Measurements from ENCODE around the gene MAP3K8. TPM values are rescaled to one million over a fixed set of nuclear protein-coding genes. Genes with fewer than 3 reads are reported as not detected.

The MAP3K8 gene
- total and polyA plus RNA-seq, 8 donors = 8.2 to 57.3 (median 12.4) TPM

- Histone ChIP-seq H3K4me1 (peaks cover 18 to 74% of the 10 kb centered on the region in 2 donors), H3K4me3 (no peak overlapping the region), H3K27ac (peak overlapping the region in 1 of 2 donors; percentile 79), H3K36me3 (peaks cover 0 to 80% of the 10 kb centered on the region in 2 donors), H3K9me3 (no peaks in the 10 kb centered on the region), H3K27me3 (no peaks in the 10 kb centered on the region)
- peak; percentile 40 for ATAC-seq
- DNase-seq = peak in 1 of 4 donors; percentile 65
- intact Hi-C loops (cut with DNase I) = no loop called here
- TF ChIP-seq CTCF (IDR thresholded peaks at IDR 0.05) = no peak
Measured at GRCh38 chr10:30459283-30459682, 25.3 kb downstream of the MAP3K8 start.

GRCh38 chr10:30460121-30460520 is 26.1 kb downstream of the MAP3K8 start:
- Histone ChIP-seq H3K27me3 (no peaks in the 10 kb centered on the region), H3K27ac (peak overlapping the region in 1 of 2 donors; percentile 79), H3K4me1 (peaks cover 15 to 65% of the 10 kb centered on the region in 2 donors), H3K9me3 (no peaks in the 10 kb centered on the region), H3K4me3 (no peak overlapping the region), H3K36me3 (peaks cover 0 to 73% of the 10 kb centered on the region in 2 donors)
- intact Hi-C loops (cut with DNase I) = no loop called here
- DNase-seq (no peak), ATAC-seq (no peak)
- TF ChIP-seq CTCF (IDR thresholded peaks at IDR 0.05) = no peak

GRCh38 chr10:30462513-30462912 is 28.5 kb downstream of the MAP3K8 start:
- ATAC-seq = no peak
- H3K9me3 ChIP-seq = no peaks in the 10 kb centered on the region
- no peak for TF ChIP-seq CTCF (IDR thresholded peaks at IDR 0.05)
- intact Hi-C loops (cut with DNase I) = no loop called here
- H3K27me3 ChIP-seq = no peaks in the 10 kb centered on the region
- no peak for DNase-seq
- H3K36me3 ChIP-seq = peaks cover 0 to 54% of the 10 kb centered on the region in 2 donors
- peak overlapping the region in 1 of 2 donors; percentile 61 for H3K27ac ChIP-seq
- H3K4me1 ChIP-seq = peaks cover 0 to 45% of the 10 kb centered on the region in 2 donors
- no peak overlapping the region for H3K4me3 ChIP-seq

- H3K4me1 ChIP-seq = peaks cover 5 to 41% of the 10 kb centered on the region in 2 donors
- DNase-seq (no peak), ATAC-seq (peak; percentile 47)
- H3K4me3 ChIP-seq = no peak overlapping the region
- intact Hi-C loops (cut with DNase I) = no loop called here
- TF ChIP-seq CTCF (IDR thresholded peaks at IDR 0.05) = no peak
- peak overlapping the region in 1 of 2 donors; percentile 13 for H3K27ac ChIP-seq
- no peaks in the 10 kb centered on the region for H3K9me3 ChIP-seq
- H3K36me3 ChIP-seq = peaks cover 0 to 39% of the 10 kb centered on the region in 2 donors
- H3K27me3 ChIP-seq = no peaks in the 10 kb centered on the region
Measured at GRCh38 chr10:30463944-30464451, 30.0 kb downstream of the MAP3K8 start.

GRCh38 chr10:30464675-30465074 is 30.7 kb downstream of the MAP3K8 start:
- Histone ChIP-seq H3K9me3 (no peaks in the 10 kb centered on the region), H3K27me3 (no peaks in the 10 kb centered on the region), H3K36me3 (peaks cover 0 to 33% of the 10 kb centered on the region in 2 donors), H3K4me1 (peaks cover 5 to 34% of the 10 kb centered on the region in 2 donors), H3K27ac (peak overlapping the region in 1 of 2 donors; percentile 13), H3K4me3 (no peak overlapping the region)
- ATAC-seq (no peak), DNase-seq (no peak)
- intact Hi-C loops (cut with DNase I) = no loop called here
- no peak for TF ChIP-seq CTCF (IDR thresholded peaks at IDR 0.05)
